ENCODE data around the gene AAMP.

AAMP gene

GRCh38 chr2:218301176-218301819 is 31.4 kb upstream of the AAMP start:
- TF ChIP-seq GATA1 (IDR thresholded peaks at IDR 0.05; ENCODE audit: low read depth, low read length), result no peak
- TF ChIP-seq POLR2A (IDR thresholded peaks at IDR 0.05; ENCODE audit: low read length), result no peak
- peak; percentile 89 to 94 for DNase-seq

- DNase-seq, result no peak
- no peak for TF ChIP-seq POLR2A (IDR thresholded peaks at IDR 0.05; ENCODE audit: low read length)
- no peak for TF ChIP-seq GATA1 (IDR thresholded peaks at IDR 0.05; ENCODE audit: low read depth, low read length)
These were observed 30.2 kb upstream of the AAMP start for GRCh38 chr2:218300141-218300540.

- no peak for DNase-seq
- TF ChIP-seq POLR2A (IDR thresholded peaks at IDR 0.05; ENCODE audit: low read length) (no peak), GATA1 (IDR thresholded peaks at IDR 0.05; ENCODE audit: low read depth, low read length) (no peak)
These were observed 28.5 kb upstream of the AAMP start for GRCh38 chr2:218298314-218298875.

DNA sequence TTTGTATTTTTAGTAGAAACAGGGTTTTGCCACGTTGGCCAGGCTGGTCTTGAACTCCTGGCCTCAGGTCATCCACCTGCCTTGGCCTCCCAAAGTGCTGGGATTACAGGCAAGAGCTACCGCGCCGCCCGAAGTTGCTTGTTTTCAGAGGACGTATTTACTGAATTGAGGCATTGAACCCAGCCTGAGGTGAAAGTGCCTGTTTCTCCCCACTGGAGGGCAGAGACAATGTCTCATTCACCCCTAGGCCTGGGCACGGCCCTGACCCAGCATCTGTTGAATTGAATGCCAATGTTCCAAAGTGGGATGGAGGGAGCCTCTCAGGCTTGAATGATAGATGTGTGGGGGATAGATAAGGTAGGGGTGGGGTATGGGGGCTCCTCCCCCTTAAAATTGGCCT is 26.9 kb upstream of the AAMP start:
- DNase-seq, result peak; percentile 32 to 41
- no peak for TF ChIP-seq POLR2A (IDR thresholded peaks at IDR 0.05; ENCODE audit: low read length)
- TF ChIP-seq GATA1 (IDR thresholded peaks at IDR 0.05; ENCODE audit: low read depth, low read length), result no peak

GRCh38 chr2:218296200-218296599 is 26.3 kb upstream of the AAMP start:
- TF ChIP-seq GATA1 (IDR thresholded peaks at IDR 0.05; ENCODE audit: low read depth, low read length) (no peak), POLR2A (IDR thresholded peaks at IDR 0.05; ENCODE audit: low read length) (no peak)
- no peak for DNase-seq

DNA sequence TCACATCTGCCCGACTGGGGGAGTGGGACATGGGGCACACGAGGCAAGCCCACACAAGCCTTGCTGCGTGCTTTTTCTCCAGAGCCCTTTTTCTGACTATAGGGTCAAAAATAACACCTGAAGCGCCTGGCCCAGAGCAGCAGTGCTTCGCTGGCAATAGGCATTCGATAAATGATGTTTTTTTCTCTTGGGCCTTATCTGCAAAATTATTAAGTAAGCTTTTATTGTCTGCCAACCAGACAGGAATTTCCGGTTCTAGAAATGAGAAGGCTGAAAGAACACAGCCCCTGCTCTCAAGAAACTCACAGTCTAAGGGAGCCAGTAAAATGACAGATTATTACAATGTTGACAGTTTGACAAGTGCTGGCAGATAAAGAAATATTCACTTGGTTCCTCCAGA is 25.1 kb upstream of the AAMP start:
- DNase-seq, result no peak
- TF ChIP-seq GATA1 (IDR thresholded peaks at IDR 0.05; ENCODE audit: low read depth, low read length), result no peak
- TF ChIP-seq POLR2A (IDR thresholded peaks at IDR 0.05; ENCODE audit: low read length), result no peak

GRCh38 chr2:218294430-218295022 is 24.6 kb upstream of the AAMP start:
- no peak for TF ChIP-seq GATA1 (IDR thresholded peaks at IDR 0.05; ENCODE audit: low read depth, low read length)
- no peak for TF ChIP-seq POLR2A (IDR thresholded peaks at IDR 0.05; ENCODE audit: low read length)
- DNase-seq, result no peak

- TF ChIP-seq POLR2A (IDR thresholded peaks at IDR 0.05; ENCODE audit: low read length) (no peak), GATA1 (IDR thresholded peaks at IDR 0.05; ENCODE audit: low read depth, low read length) (no peak)
- peak in 1 of 2 experiments; percentile 39 for DNase-seq
These were observed 23.9 kb upstream of the AAMP start for GRCh38 chr2:218293715-218294429.

GRCh38 chr2:218292048-218293014 is 22.4 kb upstream of the AAMP start, which contains the start of gene TMBIM1:
Gene TMBIM1, minus strand, starts transcription at chr2:218292503. Its CDS starts 10,362 bp downstream, at chr2:218282141.
- no peak for TF ChIP-seq GATA1 (IDR thresholded peaks at IDR 0.05; ENCODE audit: low read depth, low read length)
- peak; percentile 93 for TF ChIP-seq POLR2A (IDR thresholded peaks at IDR 0.05; ENCODE audit: low read length)
- peak; percentile 87 to 94 for DNase-seq

DNA sequence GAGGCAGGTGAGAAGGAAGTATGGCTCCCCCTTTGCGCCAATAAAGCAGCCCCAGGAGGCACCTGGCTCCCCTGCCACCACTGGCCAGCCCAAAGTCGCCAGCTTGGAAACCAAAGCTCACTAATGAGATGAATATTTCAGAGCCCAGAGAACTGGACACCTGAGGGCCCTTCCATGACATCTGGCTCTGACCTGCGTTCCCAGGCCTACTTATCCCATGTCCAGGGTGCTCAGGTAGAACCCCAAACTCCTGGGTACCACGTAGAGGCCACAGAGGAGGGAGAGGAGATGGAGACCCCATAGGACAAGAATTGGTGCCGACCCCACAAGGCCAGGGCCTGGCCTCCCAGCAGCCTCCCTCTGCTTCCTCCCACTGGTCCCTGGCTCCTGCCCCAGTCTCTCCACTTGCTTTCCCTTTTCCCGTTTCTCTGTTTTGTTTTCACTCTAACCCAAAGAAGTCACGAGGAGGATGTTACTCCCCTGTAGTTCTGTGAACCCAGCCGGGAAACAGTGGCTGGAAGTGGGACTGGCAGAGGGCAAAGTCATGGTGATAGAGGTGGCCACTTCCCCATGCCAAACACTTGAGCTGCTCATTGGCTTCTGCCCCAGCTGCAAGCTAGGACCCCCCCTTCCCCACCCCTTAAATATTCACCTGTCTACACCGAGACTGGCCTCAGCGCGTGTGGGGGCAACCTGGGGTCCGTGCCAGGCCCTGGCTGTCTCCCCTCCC is 21.5 kb upstream of the AAMP start:
- peak; percentile 61 to 75 for DNase-seq
- TF ChIP-seq GATA1 (IDR thresholded peaks at IDR 0.05; ENCODE audit: low read depth, low read length), result no peak
- TF ChIP-seq POLR2A (IDR thresholded peaks at IDR 0.05; ENCODE audit: low read length), result no peak

DNA sequence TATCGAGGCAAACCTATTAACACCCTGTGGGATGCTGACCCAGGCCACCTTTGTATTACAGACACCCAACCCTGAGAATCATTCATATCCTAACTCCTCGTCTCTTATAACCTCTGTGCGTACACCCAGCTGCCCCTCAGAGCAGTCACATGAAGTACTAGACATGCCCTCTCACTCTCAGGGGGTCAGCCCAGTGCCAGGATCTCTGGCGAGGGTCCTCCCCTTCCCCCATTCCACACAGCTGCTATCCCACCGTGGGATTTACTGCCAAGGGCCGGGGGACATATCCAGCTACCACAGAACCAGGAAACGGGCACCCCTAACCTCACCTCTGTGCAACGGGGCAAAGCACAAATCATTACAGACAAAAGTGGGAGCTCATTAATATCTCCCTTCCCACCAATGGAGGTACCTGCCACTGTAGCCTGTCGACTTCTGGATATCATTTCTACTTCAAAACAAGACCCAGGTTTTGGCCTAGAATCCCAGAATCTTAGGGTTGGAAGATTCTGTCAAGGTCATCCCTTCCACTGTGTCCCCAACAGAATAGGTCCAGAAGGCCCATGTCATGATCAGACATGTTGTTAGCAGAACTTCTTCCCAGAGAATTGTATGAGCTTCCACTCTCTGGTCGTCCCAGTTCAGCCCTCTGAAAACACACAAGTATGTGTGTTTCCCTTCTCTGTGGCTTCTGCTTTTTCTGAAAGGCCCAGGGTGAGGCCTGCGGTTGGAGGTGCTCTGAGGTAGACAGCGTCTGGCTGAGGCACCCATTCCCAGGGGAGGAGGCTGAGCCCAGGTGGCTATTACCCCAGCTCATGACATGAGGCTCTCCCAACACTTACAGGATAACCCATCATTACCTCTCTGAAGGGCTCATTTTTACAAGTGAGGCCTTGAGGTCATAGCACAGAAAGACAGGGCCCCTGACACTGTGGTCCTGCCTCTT is 20.7 kb upstream of the AAMP start:
- DNase-seq, result peak; percentile 40 to 65
- TF ChIP-seq POLR2A (IDR thresholded peaks at IDR 0.05; ENCODE audit: low read length) (peak; percentile 62), GATA1 (IDR thresholded peaks at IDR 0.05; ENCODE audit: low read depth, low read length) (no peak)

Data from erythroblast (primary cell).